Muscle of arm (tissue), 12 donors: ENCODE measurements around the gene PIK3R6. TPM values are rescaled to one million over a fixed set of nuclear protein-coding genes. Genes with fewer than 3 reads are reported as not detected.

Source experiments
- DNase-seq: peaks from one replicate; pipeline ENCODE4 v3.0.0-alpha.2; 2013
- polyA plus RNA-seq, 12 donors: library from polyadenylated mRNA; unstranded; fragments of 120-200 nt; gene quantifications; one replicate each; pipeline ENCODE4 v1.2.1, GENCODE V29; 2013; ENCODE audit not compliant: insufficient read length in 12 of 12

PIK3R6 gene
- polyA plus RNA-seq, 12 donors, result 3.0 to 5.8 (median 4.1) TPM; not detected in 1

- DNase-seq, result no peak
These were observed 114.1 kb downstream of the PIK3R6 start for GRCh38 chr17:8753136-8753975.

Other genes starting within 250 kb of the PIK3R6 start
- 100 to 1,000 TPM in 1 of 12 donors, 10 to 100 TPM in 10, not detected in 1; 46.1 to 100 (median 61.5) TPM for gene MYH10, start 236.9 kb downstream of the PIK3R6 start, polyA plus RNA-seq
- gene CCDC42, start 122.8 kb downstream of the PIK3R6 start, polyA plus RNA-seq, result under 1 TPM in 2 of 12 donors, not detected in 10; 0.17 to 0.29 TPM
- gene SPDYE4, start 109.1 kb downstream of the PIK3R6 start, polyA plus RNA-seq, result under 1 TPM in 4 of 12 donors, not detected in 8; 0.39 to 0.78 (median 0.56) TPM
- gene MFSD6L, start 68.3 kb downstream of the PIK3R6 start, polyA plus RNA-seq, result 1 to 10 TPM in 1 of 12 donors, under 1 TPM in 10, not detected in 1; 0.16 to 4.9 (median 0.32) TPM
- gene PIK3R5, start 98.0 kb upstream of the PIK3R6 start, polyA plus RNA-seq, result 1 to 10 TPM in 8 of 12 donors, under 1 TPM in 2, not detected in 2; 0.62 to 3.5 (median 1.2) TPM
- gene NTN1, start 153.8 kb upstream of the PIK3R6 start, polyA plus RNA-seq, result 10 to 100 TPM in 5 of 12 donors, 1 to 10 TPM in 6, not detected in 1; 5.6 to 33.5 (median 9.0) TPM